Activated T-helper 2 cell treated with anti-CD3 and anti-CD28 coated beads, Interferon-gamma antibody, Interleukin-2, Interleukin-4, amounts not matched to agents 10 μg/mL and 5 μg/mL and 100 μg/mL, durations not matched to agents 14 hours and 24 hours and 36 hours (primary cell): ENCODE measurements around the gene CTSZ. TPM values are rescaled to one million over a fixed set of nuclear protein-coding genes. Genes with fewer than 3 reads are reported as not detected.

ENCODE experiments used
- DNase-seq: peaks from one replicate; pipeline ENCODE4 v3.0.0; 2021; ENCODE audit warnings: low spot score
- H3K27ac Mint-ChIP-seq: one replicate; pipeline ENCODE4 v1.8.0; 2021; ENCODE audit warnings: mixed read lengths
- H3K27me3 Mint-ChIP-seq: one replicate; pipeline ENCODE4 v1.8.0; 2021; ENCODE audit warnings: low read depth, mixed read lengths
- H3K36me3 Mint-ChIP-seq: one replicate; pipeline ENCODE4 v1.8.0; 2021; ENCODE audit warnings: low read depth, mixed read lengths
- H3K4me1 Mint-ChIP-seq: one replicate; pipeline ENCODE4 v1.8.0; 2021; ENCODE audit warnings: low read depth, mixed read lengths
- H3K4me3 Mint-ChIP-seq: one replicate; pipeline ENCODE4 v1.8.0; 2021; ENCODE audit warnings: low read depth, mild to moderate bottlenecking, moderate library complexity, mixed read lengths
- H3K9me3 Mint-ChIP-seq: one replicate; pipeline ENCODE4 v1.8.0; 2021; ENCODE audit warnings: mixed read lengths
- intact Hi-C: fragments of 100-400 bp; cut with micrococcal nuclease; formaldehyde crosslinking; loops from one replicate; pipeline ENCODE4 v1.15.1; 2023
- total RNA-seq: library from RNA; stranded (reverse); gene quantifications from 2 replicates; pipeline ENCODE4 v1.2.3, GENCODE V29; 2022

Gene CTSZ
- total RNA-seq, 1 donor from 2014 or later: 62.0 TPM

- Mint-ChIP-seq H3K4me3 (peak overlapping the region; percentile 54), H3K27me3 (no peaks in the 10 kb centered on the region), H3K36me3 (peaks cover 81% of the 10 kb centered on the region), H3K9me3 (no peaks in the 10 kb centered on the region), H3K4me1 (peaks cover 52% of the 10 kb centered on the region), H3K27ac (peak overlapping the region; percentile 18)
- intact Hi-C loops: no loop called here
- no peak for DNase-seq
Measured at GRCh38 chr20:59028812-59029211, 21.8 kb upstream of the CTSZ start.

GRCh38 chr20:59027741-59028320, 20.8 kb upstream of the CTSZ start:
- Mint-ChIP-seq H3K36me3 (peaks cover 85% of the 10 kb centered on the region), H3K9me3 (no peaks in the 10 kb centered on the region), H3K4me3 (no peak overlapping the region), H3K27me3 (no peaks in the 10 kb centered on the region), H3K4me1 (peaks cover 50% of the 10 kb centered on the region), H3K27ac (no peak overlapping the region)
- intact Hi-C loops: no loop called here
- DNase-seq: no peak

GRCh38 chr20:59026904-59027740, 20.1 kb upstream of the CTSZ start:
- H3K9me3 Mint-ChIP-seq: no peaks in the 10 kb centered on the region
- H3K36me3 Mint-ChIP-seq: peaks cover 87% of the 10 kb centered on the region
- no peaks in the 10 kb centered on the region for H3K27me3 Mint-ChIP-seq
- peak overlapping the region; percentile 9 for H3K27ac Mint-ChIP-seq
- intact Hi-C loops: no loop called here
- DNase-seq: no peak
- H3K4me1 Mint-ChIP-seq: peaks cover 48% of the 10 kb centered on the region
- no peak overlapping the region for H3K4me3 Mint-ChIP-seq

GRCh38 chr20:59025511-59025910, 18.5 kb upstream of the CTSZ start:
- Mint-ChIP-seq H3K9me3 (no peaks in the 10 kb centered on the region), H3K27me3 (no peaks in the 10 kb centered on the region), H3K4me1 (peaks cover 41% of the 10 kb centered on the region), H3K27ac (no peak overlapping the region), H3K4me3 (no peak overlapping the region), H3K36me3 (peaks cover 77% of the 10 kb centered on the region)
- intact Hi-C loops: no loop called here
- no peak for DNase-seq

GRCh38 chr20:59025086-59025485, 18.0 kb upstream of the CTSZ start:
- Mint-ChIP-seq H3K36me3 (peaks cover 73% of the 10 kb centered on the region), H3K4me3 (no peak overlapping the region), H3K4me1 (peaks cover 37% of the 10 kb centered on the region), H3K9me3 (no peaks in the 10 kb centered on the region), H3K27me3 (no peaks in the 10 kb centered on the region), H3K27ac (no peak overlapping the region)
- intact Hi-C loops: no loop called here
- DNase-seq: no peak

- no peak overlapping the region for H3K4me3 Mint-ChIP-seq
- H3K27ac Mint-ChIP-seq: no peak overlapping the region
- H3K36me3 Mint-ChIP-seq: peaks cover 63% of the 10 kb centered on the region
- no peaks in the 10 kb centered on the region for H3K27me3 Mint-ChIP-seq
- H3K4me1 Mint-ChIP-seq: peaks cover 28% of the 10 kb centered on the region
- no peak for DNase-seq
- H3K9me3 Mint-ChIP-seq: no peaks in the 10 kb centered on the region
- intact Hi-C loops: no loop called here
Measured at GRCh38 chr20:59024111-59024530, 17.1 kb upstream of the CTSZ start.

- Mint-ChIP-seq H3K36me3 (peaks cover 58% of the 10 kb centered on the region), H3K4me3 (no peak overlapping the region), H3K9me3 (no peaks in the 10 kb centered on the region), H3K27ac (no peak overlapping the region), H3K4me1 (peaks cover 23% of the 10 kb centered on the region), H3K27me3 (no peaks in the 10 kb centered on the region)
- intact Hi-C loops: no loop called here
- no peak for DNase-seq
Measured at GRCh38 chr20:59023616-59024015, 16.6 kb upstream of the CTSZ start.

GRCh38 chr20:59022754-59023153, 15.7 kb upstream of the CTSZ start:
- H3K27ac Mint-ChIP-seq: no peak overlapping the region
- DNase-seq: no peak
- H3K36me3 Mint-ChIP-seq: peaks cover 49% of the 10 kb centered on the region
- H3K9me3 Mint-ChIP-seq: no peaks in the 10 kb centered on the region
- no peaks in the 10 kb centered on the region for H3K27me3 Mint-ChIP-seq
- H3K4me3 Mint-ChIP-seq: no peak overlapping the region
- intact Hi-C loops: no loop called here
- H3K4me1 Mint-ChIP-seq: peaks cover 18% of the 10 kb centered on the region

GRCh38 chr20:59020938-59021551, 14.0 kb upstream of the CTSZ start:
- H3K9me3 Mint-ChIP-seq: no peaks in the 10 kb centered on the region
- no peak for DNase-seq
- H3K36me3 Mint-ChIP-seq: peaks cover 32% of the 10 kb centered on the region
- intact Hi-C loops: no loop called here
- no peaks in the 10 kb centered on the region for H3K27me3 Mint-ChIP-seq
- H3K4me3 Mint-ChIP-seq: no peak overlapping the region
- H3K27ac Mint-ChIP-seq: no peak overlapping the region
- peaks cover 19% of the 10 kb centered on the region for H3K4me1 Mint-ChIP-seq

GRCh38 chr20:59019217-59019616, 12.2 kb upstream of the CTSZ start, which contains the start of gene TUBB1:
Gene TUBB1, plus strand, starts transcription at chr20:59019429. Its CDS starts 94 bp downstream, at chr20:59019523.
- Mint-ChIP-seq H3K9me3 (no peaks in the 10 kb centered on the region), H3K36me3 (peaks cover 20% of the 10 kb centered on the region), H3K4me1 (peaks cover 25% of the 10 kb centered on the region)

GRCh38 chr20:59018817-59019216, 11.8 kb upstream of the CTSZ start:
- H3K36me3 Mint-ChIP-seq: peaks cover 16% of the 10 kb centered on the region
- no peaks in the 10 kb centered on the region for H3K27me3 Mint-ChIP-seq
- H3K4me1 Mint-ChIP-seq: peaks cover 29% of the 10 kb centered on the region
- DNase-seq: no peak
- H3K4me3 Mint-ChIP-seq: no peak overlapping the region
- intact Hi-C loops: no loop called here
- no peak overlapping the region for H3K27ac Mint-ChIP-seq
- no peaks in the 10 kb centered on the region for H3K9me3 Mint-ChIP-seq

More at GRCh38 chr20:59019217-59019616, 12.2 kb upstream of the CTSZ start, which contains the start of gene TUBB1:
- H3K27me3 Mint-ChIP-seq: no peaks in the 10 kb centered on the region
- H3K4me3 Mint-ChIP-seq: no peak within 1 kb of the TSS
- intact Hi-C loops: no loop called here
- H3K27ac Mint-ChIP-seq: no peak within 1 kb of the TSS
- no peak for DNase-seq

GRCh38 chr20:59017493-59018231, 10.6 kb upstream of the CTSZ start:
- no peaks in the 10 kb centered on the region for H3K27me3 Mint-ChIP-seq
- H3K36me3 Mint-ChIP-seq: peaks cover 7% of the 10 kb centered on the region
- intact Hi-C loops: no loop called here
- no peak for DNase-seq
- peaks cover 37% of the 10 kb centered on the region for H3K4me1 Mint-ChIP-seq
- no peak overlapping the region for H3K4me3 Mint-ChIP-seq
- no peak overlapping the region for H3K27ac Mint-ChIP-seq
- no peaks in the 10 kb centered on the region for H3K9me3 Mint-ChIP-seq
